ENCODE measurements around the gene CRADD. TPM values are rescaled to one million over a fixed set of nuclear protein-coding genes. Genes with fewer than 3 reads are reported as not detected.

CRADD gene
- total RNA-seq, 5 donors from 2014 or later (not counting 1 experiment from before 2014, with no cell fraction given), result 11.2 to 19.3 (median 12.3) TPM

DNA sequence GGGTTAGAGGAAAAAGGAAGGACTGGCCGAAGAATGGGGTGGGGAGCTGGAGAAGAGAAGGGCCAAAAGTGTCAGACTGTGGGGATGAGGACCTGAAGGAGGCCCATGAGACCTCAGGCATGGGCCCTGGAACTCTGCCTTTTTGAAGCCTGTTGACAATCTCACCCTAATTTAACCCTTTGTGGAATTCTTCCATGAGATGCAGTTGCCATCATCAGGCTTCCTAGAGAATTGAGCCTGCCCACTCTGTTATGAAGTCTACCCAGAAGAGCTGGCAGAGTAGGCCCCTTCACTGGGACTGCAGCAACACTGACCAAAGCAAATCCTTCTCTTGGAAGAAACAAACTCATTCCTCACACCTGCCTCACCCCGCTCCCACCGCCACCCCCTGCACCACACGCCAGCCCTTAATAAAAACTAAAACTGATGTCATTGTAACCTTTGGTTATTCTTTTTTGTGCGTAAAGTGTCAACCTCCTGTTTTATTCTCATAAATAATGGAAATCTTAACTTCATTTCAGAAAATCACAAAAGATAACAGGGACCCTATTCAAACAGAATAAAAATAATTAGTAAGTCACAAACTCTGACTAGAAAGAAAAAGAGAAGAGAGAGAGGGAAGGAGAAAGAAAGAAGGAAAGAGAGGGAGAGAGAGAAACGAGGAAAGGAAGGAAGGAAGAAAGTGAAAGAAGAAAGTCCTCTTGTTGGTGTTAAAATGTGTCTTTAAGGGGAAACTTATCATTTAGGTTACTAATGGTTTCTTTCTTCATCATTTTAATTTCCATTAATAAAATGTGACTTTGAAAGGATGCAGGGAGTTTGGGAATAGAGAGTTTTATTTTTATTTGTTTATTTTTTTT lies 61.3 kb downstream of the CRADD start:
- Mint-ChIP-seq H3K27me3 (no peaks in the 10 kb centered on the region), H3K9me3 (no peaks in the 10 kb centered on the region), H3K27ac (no peak overlapping the region), H3K4me1 (peaks cover 22 to 53% (median 46%) of the 10 kb centered on the region in 3 donors), H3K36me3 (peaks cover 7% of the 10 kb centered on the region), H3K4me3 (peak overlapping the region in 1 of 3 donors; percentile 29)
- Histone ChIP-seq H3K27ac (ENCODE audit: low read length) (no peak overlapping the region), H3K27me3 (replicated peaks in 1 of 2; ENCODE audit: control insufficient read depth in 2 of 2, extremely low read depth in 1 of 2, insufficient read depth in 2 of 2, low read length in 1 of 2) (no peaks in the 10 kb centered on the region), H3K4me3 (ENCODE audit: control insufficient read depth in 1 of 2, extremely low read depth in 1 of 2, low read length in 1 of 2) (no peak overlapping the region), H3K9me3 (no peaks in the 10 kb centered on the region), H3K36me3 (ENCODE audit: control insufficient read depth in 2 of 2, extremely low read depth in 1 of 2, insufficient read depth in 1 of 2, low read length in 1 of 2) (no peaks in the 10 kb centered on the region), H3K4me1 (ENCODE audit: control insufficient read depth in 1 of 2, extremely low read depth in 1 of 2, insufficient read depth in 2 of 2, low read length in 2 of 2) (peaks cover 6 to 10% of the 10 kb centered on the region in 2 experiments)
- ChIA-PET CTCF (interaction anchor here (0.6 to 0.8 kb wide), 2 partner anchors 32 to 593 kb away, joined by 3 to 6 read pairs; no protein-coding TSS in a partner anchor), POLR2A (no interaction called here)
- DNase-seq (no peak), ATAC-seq (replicated peaks in 1 of 4) (no peak)
- WGBS (ENCODE audit: insufficient coverage), result 100% methylated on average over 2 of the region's 6 CpGs

DNA sequence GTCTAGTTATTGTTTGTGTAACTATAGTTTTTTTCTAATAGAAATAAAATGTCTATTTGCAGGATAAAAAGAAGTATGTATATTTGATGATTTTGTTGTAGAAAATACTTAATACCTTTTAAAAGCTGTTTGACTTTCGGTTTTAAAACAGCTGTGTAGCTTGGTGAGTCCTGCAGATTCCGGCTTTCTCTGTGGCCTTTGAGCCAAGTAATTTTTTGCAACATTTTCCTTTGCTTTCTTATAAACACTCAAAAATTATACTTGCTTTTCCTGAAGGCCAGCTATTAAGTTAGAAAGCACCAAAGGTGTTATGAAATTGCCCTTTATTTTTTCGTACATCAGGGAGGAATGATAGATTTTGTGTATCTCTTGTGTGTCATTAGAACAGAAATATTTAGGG lies 63.6 kb downstream of the CRADD start:
- POLR2A ChIA-PET, result no interaction called here
- Histone ChIP-seq H3K4me1 (ENCODE audit: control insufficient read depth in 1 of 2, extremely low read depth in 1 of 2, insufficient read depth in 2 of 2, low read length in 2 of 2) (peaks cover 6 to 10% of the 10 kb centered on the region in 2 experiments), H3K4me3 (ENCODE audit: control insufficient read depth in 1 of 2, extremely low read depth in 1 of 2, low read length in 1 of 2) (no peak overlapping the region), H3K9me3 (no peaks in the 10 kb centered on the region), H3K27ac (ENCODE audit: low read length) (no peak overlapping the region), H3K36me3 (ENCODE audit: control insufficient read depth in 2 of 2, extremely low read depth in 1 of 2, insufficient read depth in 1 of 2, low read length in 1 of 2) (no peaks in the 10 kb centered on the region), H3K27me3 (replicated peaks in 1 of 2; ENCODE audit: control insufficient read depth in 2 of 2, extremely low read depth in 1 of 2, insufficient read depth in 2 of 2, low read length in 1 of 2) (no peaks in the 10 kb centered on the region)
- Mint-ChIP-seq H3K4me1 (peaks cover 23 to 60% (median 59%) of the 10 kb centered on the region in 3 donors), H3K27ac (peak overlapping the region in 1 of 2 donors; percentile 98), H3K27me3 (no peaks in the 10 kb centered on the region), H3K36me3 (no peaks in the 10 kb centered on the region), H3K9me3 (no peaks in the 10 kb centered on the region), H3K4me3 (peak overlapping the region; percentile 22 to 91 (median 76))
- DNase-seq, result no peak
- CTCF ChIA-PET, result interaction anchor here (0.6 to 2.6 kb wide), 7 partner anchors 11 to 361 kb away, joined by 3 to 10 read pairs (median 3); no protein-coding TSS in a partner anchor
- WGBS (ENCODE audit: insufficient coverage), result no CpG with 5 or more reads among the region's 3 CpGs
- ATAC-seq (replicated peaks in 1 of 4), result no peak

DNA sequence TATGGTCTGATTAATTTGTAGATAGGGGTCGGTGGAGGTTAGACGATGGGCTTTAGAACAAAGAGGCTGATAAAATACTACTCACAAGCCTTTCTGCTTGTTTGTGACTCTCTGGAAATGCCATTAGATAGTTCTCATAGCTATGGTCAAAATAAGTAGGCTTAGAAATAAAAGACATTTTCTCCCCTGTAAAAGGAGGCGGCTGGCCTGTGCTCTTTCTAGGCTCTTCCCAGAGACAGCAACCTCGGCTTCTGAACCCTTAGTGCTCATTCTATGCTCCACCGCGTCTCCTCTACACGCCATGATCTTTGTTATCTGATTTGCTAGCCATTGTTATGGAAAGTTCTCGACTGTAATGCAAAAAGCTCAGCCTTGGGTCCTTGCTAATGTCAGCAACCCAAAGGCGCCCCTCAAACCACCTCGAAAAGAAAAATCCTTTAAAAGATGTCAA lies 64.5 kb downstream of the CRADD start:
- CTCF ChIA-PET, result interaction anchor here (0.6 to 2.6 kb wide), 9 partner anchors 10 to 1331 kb away, joined by 3 to 10 read pairs (median 4); no protein-coding TSS in a partner anchor
- peak overlapping the region; percentile 76 to 91 (median 83) for H3K4me3 Mint-ChIP-seq
- ATAC-seq (replicated peaks in 1 of 4) (peak; percentile 42 to 57 (median 52)), DNase-seq (peak in 7 of 35 experiments; percentile 0 to 6 (median 2))
- peaks cover 23 to 62% (median 60%) of the 10 kb centered on the region in 3 donors for H3K4me1 Mint-ChIP-seq
- Histone ChIP-seq H3K36me3 (ENCODE audit: control insufficient read depth in 2 of 2, extremely low read depth in 1 of 2, insufficient read depth in 1 of 2, low read length in 1 of 2) (no peaks in the 10 kb centered on the region), H3K9me3 (no peaks in the 10 kb centered on the region), H3K27ac (ENCODE audit: low read length) (peak overlapping the region; percentile 62), H3K27me3 (replicated peaks in 1 of 2; ENCODE audit: control insufficient read depth in 2 of 2, extremely low read depth in 1 of 2, insufficient read depth in 2 of 2, low read length in 1 of 2) (no peaks in the 10 kb centered on the region), H3K4me1 (ENCODE audit: control insufficient read depth in 1 of 2, extremely low read depth in 1 of 2, insufficient read depth in 2 of 2, low read length in 2 of 2) (peaks cover 6 to 10% of the 10 kb centered on the region in 2 experiments), H3K4me3 (ENCODE audit: control insufficient read depth in 1 of 2, extremely low read depth in 1 of 2, low read length in 1 of 2) (peak overlapping the region; percentile 70 to 95)
- no peaks in the 10 kb centered on the region for H3K36me3 Mint-ChIP-seq
- H3K27ac Mint-ChIP-seq, result peak overlapping the region; percentile 83 to 98
- no peaks in the 10 kb centered on the region for H3K27me3 Mint-ChIP-seq
- 0% methylated on average over 2 of the region's 10 CpGs for WGBS (ENCODE audit: insufficient coverage)
- POLR2A ChIA-PET, result interaction anchor here (0.6 kb wide), 2 partner anchors 18 to 450 kb away, joined by 3 read pairs; no protein-coding TSS in a partner anchor
- H3K9me3 Mint-ChIP-seq, result no peaks in the 10 kb centered on the region

DNA sequence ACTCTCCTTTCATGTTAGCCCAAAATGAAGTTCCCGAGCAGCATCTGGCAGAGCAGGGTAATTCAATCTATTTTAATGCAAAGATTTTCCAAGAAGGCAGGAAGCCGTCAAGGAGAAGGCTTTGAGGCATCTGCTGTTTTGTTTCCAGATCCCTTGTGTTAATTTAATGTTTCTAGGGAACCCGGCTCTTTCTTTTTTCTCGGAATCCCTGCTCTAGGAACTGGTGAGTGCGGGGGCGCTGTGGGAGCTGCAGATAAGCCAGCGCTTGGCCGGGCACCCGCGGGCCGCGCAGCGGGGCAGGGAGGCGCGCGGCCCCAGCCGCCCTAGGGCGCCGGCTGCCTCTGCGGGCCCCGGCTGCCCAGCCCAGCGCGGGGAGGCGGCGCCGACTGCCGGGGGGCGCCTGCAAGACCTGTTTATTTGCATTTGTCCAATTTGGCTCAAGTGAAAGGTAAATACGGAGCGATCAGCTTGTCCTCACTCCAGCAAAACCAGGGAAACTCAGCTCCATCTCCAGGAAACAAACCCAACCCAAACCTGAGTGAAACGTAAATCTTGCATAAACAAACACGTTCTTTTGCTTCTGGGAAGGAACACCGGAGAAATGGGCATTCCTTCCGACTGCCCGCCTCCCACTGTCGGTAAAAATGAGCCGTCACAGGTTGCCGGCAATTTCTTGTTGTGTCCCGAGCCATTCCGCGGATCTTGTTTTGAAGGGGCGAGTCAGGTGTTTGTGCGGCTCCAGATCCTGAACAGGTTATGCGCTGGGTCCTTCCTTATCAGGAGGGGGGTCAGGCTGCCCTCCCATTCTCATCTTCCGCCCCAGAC lies 65.1 kb downstream of the CRADD start:
- H3K27ac ChIP-seq (ENCODE audit: low read length), result peak overlapping the region; percentile 71
- H3K27me3 ChIP-seq (replicated peaks in 1 of 2; ENCODE audit: control insufficient read depth in 2 of 2, extremely low read depth in 1 of 2, insufficient read depth in 2 of 2, low read length in 1 of 2), result no peaks in the 10 kb centered on the region
- Mint-ChIP-seq H3K4me3 (peak overlapping the region; percentile 76 to 91 (median 83)), H3K9me3 (no peaks in the 10 kb centered on the region), H3K36me3 (no peaks in the 10 kb centered on the region), H3K4me1 (peaks cover 23 to 57% (median 57%) of the 10 kb centered on the region in 3 donors), H3K27ac (peak overlapping the region; percentile 83 to 98), H3K27me3 (no peaks in the 10 kb centered on the region)
- no peaks in the 10 kb centered on the region for H3K36me3 ChIP-seq (ENCODE audit: control insufficient read depth in 2 of 2, extremely low read depth in 1 of 2, insufficient read depth in 1 of 2, low read length in 1 of 2)
- WGBS (ENCODE audit: insufficient coverage), result 1% methylated on average over 35 of the region's 45 CpGs
- ChIA-PET CTCF (interaction anchor here (0.6 to 2.6 kb wide), 8 partner anchors 9 to 1330 kb away, joined by 3 to 10 read pairs (median 4); no protein-coding TSS in a partner anchor), POLR2A (interaction anchor here in 1 of 2 donors (0.6 kb wide), 1 partner anchor 19 kb away, joined by 3 read pairs; no protein-coding TSS in a partner anchor)
- DNase-seq, result peak in 33 of 35 experiments; percentile 7 to 68 (median 31)
- ATAC-seq (replicated peaks in 1 of 4), result peak; percentile 90 to 95 (median 92)
- H3K9me3 ChIP-seq, result no peaks in the 10 kb centered on the region
- H3K4me1 ChIP-seq (ENCODE audit: control insufficient read depth in 1 of 2, extremely low read depth in 1 of 2, insufficient read depth in 2 of 2, low read length in 2 of 2), result peaks cover 6 to 10% of the 10 kb centered on the region in 2 experiments
- H3K4me3 ChIP-seq (ENCODE audit: control insufficient read depth in 1 of 2, extremely low read depth in 1 of 2, low read length in 1 of 2), result peak overlapping the region; percentile 70 to 95

DNA sequence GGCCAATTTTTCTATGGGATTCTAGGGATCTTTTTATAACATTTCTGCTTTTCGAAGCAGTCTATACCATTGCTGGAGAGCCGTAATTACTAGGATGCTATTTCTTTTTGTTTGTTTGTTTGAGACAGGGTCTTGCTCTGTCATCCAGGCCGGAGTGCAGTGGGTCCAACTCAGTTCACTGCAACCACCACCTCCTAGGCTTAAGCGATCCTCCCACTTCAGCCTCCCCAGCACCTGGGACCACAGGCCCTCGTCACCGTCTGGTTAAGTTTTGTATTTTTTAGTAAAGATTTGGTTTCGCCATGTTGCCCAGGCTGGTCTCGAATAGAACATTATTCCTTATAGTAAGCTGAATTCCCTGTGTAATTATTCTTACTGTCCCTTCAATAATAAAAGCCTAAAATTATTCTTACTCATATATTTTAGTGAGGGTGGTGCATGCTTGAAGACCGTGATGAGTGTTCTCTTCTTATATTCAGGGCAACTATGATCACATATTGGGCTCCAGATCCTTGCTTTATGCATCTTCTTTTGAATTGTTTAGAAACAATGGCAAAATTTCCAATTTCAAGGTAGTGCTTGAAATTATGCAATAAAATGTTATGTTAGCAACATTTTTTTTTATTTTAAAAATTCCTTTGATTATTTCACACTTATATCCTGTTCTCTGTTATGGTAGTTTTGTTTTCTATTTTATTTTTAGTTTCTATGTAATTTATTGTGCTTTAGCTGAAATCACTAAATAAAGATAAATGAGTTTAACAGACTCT lies 66.2 kb downstream of the CRADD start:
- Mint-ChIP-seq H3K4me3 (peak overlapping the region; percentile 76 to 91 (median 83)), H3K27ac (peak overlapping the region in 1 of 2 donors; percentile 94), H3K9me3 (no peaks in the 10 kb centered on the region), H3K4me1 (peaks cover 23 to 47% (median 47%) of the 10 kb centered on the region in 3 donors), H3K27me3 (no peaks in the 10 kb centered on the region), H3K36me3 (no peaks in the 10 kb centered on the region)
- no peak overlapping the region for H3K27ac ChIP-seq (ENCODE audit: low read length)
- H3K9me3 ChIP-seq, result no peaks in the 10 kb centered on the region
- ATAC-seq (replicated peaks in 1 of 4) (no peak), DNase-seq (no peak)
- no peaks in the 10 kb centered on the region for H3K27me3 ChIP-seq (replicated peaks in 1 of 2; ENCODE audit: control insufficient read depth in 2 of 2, extremely low read depth in 1 of 2, insufficient read depth in 2 of 2, low read length in 1 of 2)
- H3K4me3 ChIP-seq (ENCODE audit: control insufficient read depth in 1 of 2, extremely low read depth in 1 of 2, low read length in 1 of 2), result no peak overlapping the region
- no CpG with 5 or more reads among the region's 9 CpGs for WGBS (ENCODE audit: insufficient coverage)
- CTCF ChIA-PET, result interaction anchor here (0.6 to 0.7 kb wide), 2 partner anchors 37 to 355 kb away, joined by 3 read pairs; no protein-coding TSS in a partner anchor
- H3K4me1 ChIP-seq (ENCODE audit: control insufficient read depth in 1 of 2, extremely low read depth in 1 of 2, insufficient read depth in 2 of 2, low read length in 2 of 2), result peaks cover 6 to 10% of the 10 kb centered on the region in 2 experiments
- H3K36me3 ChIP-seq (ENCODE audit: control insufficient read depth in 2 of 2, extremely low read depth in 1 of 2, insufficient read depth in 1 of 2, low read length in 1 of 2), result no peaks in the 10 kb centered on the region
- POLR2A ChIA-PET, result no interaction called here

All from T-cell (primary cell).